Endodermal cell (in vitro differentiated cells): ENCODE results near the gene DNAJC5G. TPM values are rescaled to one million over a fixed set of nuclear protein-coding genes. Genes with fewer than 3 reads are reported as not detected.
A peak's percentile ranks its signal among the peaks of the same experiment; 100 is the strongest.

Experiments
- DNase-seq: peaks from one replicate; pipeline ENCODE4 v3.0.0-alpha.2; 2017
- H3K27ac ChIP-seq: 2 replicates; pipeline ENCODE4 v1.5.1; 2013; ENCODE audit warnings: mild to moderate bottlenecking, low read depth, low read length, moderate library complexity
- H3K27me3 ChIP-seq: 2 replicates; pipeline ENCODE4 v1.6.1; 2013; ENCODE audit warnings: mild to moderate bottlenecking, low read length, moderate library complexity; ENCODE audit not compliant: insufficient read depth, control insufficient read depth, poor library complexity, severe bottlenecking
- H3K36me3 ChIP-seq: 2 replicates; pipeline ENCODE4 v1.7.0; 2013; ENCODE audit warnings: mild to moderate bottlenecking, low read length, moderate library complexity; ENCODE audit not compliant: control insufficient read depth, insufficient read depth
- H3K4me1 ChIP-seq: one replicate; pipeline ENCODE4 v1.7.0; 2013; ENCODE audit warnings: low read length; ENCODE audit not compliant: control insufficient read depth, insufficient read depth
- H3K4me3 ChIP-seq: 2 replicates; pipeline ENCODE4 v1.5.1; 2013; ENCODE audit warnings: mild to moderate bottlenecking, low read length, moderate library complexity
- H3K9ac ChIP-seq: 2 replicates; pipeline ENCODE4 v1.6.1; 2013; ENCODE audit warnings: mild to moderate bottlenecking, low read length, moderate library complexity; ENCODE audit not compliant: poor library complexity, severe bottlenecking; ENCODE audit errors: extremely low read depth
- H3K9me3 ChIP-seq: 2 replicates; pipeline ENCODE4 v1.6.1; 2013; ENCODE audit warnings: mild to moderate bottlenecking, low read length, moderate library complexity; ENCODE audit not compliant: control insufficient read depth
- H3K27ac Mint-ChIP-seq: 2 replicates; pipeline ENCODE4 v1.8.0; 2020; ENCODE audit warnings: mixed read lengths
- H3K27me3 Mint-ChIP-seq: 2 replicates; pipeline ENCODE4 v1.8.0; 2021; ENCODE audit warnings: mild to moderate bottlenecking, mixed read lengths; ENCODE audit not compliant: insufficient read depth
- H3K36me3 Mint-ChIP-seq: 2 replicates; pipeline ENCODE4 v1.8.0; 2020; ENCODE audit warnings: low read depth, mixed read lengths
- H3K4me1 Mint-ChIP-seq: 2 replicates; pipeline ENCODE4 v1.8.0; 2020; ENCODE audit warnings: mixed read lengths
- H3K4me3 Mint-ChIP-seq: 2 replicates; pipeline ENCODE4 v1.8.0; 2020; ENCODE audit warnings: mild to moderate bottlenecking, moderate library complexity, mixed read lengths
- H3K9me3 Mint-ChIP-seq: 2 replicates; pipeline ENCODE4 v1.8.0; 2020; ENCODE audit warnings: mild to moderate bottlenecking, mixed read lengths
- WGBS, 2 experiments: methylation state at CpG; one replicate each; pipeline versions ENCODE4 v1.1.5 to v1.1.7; 2013; ENCODE audit warnings: missing lambda C conversion rate in 2 of 2, mixed read lengths in 1 of 2; ENCODE audit not compliant: insufficient coverage in 1 of 2, insufficient read length in 1 of 2; 5-methylcytosine and 5-hydroxymethylcytosine counted together
- total RNA-seq, 2 donors: library from RNA; stranded (reverse); fragmentation: NEBNext Ultra II Directional in 1 of 2; extraction: Animal tissue kit (Norgen Biotek cat#: 25700) in 1 of 2; gene quantifications; 2 replicates in 1 of 2; 3 replicates in 1 of 2; pipeline ENCODE4 v1.2.1, GENCODE V29; 2021
- TF ChIP-seq, protein P1 (sequence below): fragments of 200-600 bp; sonication (generic); conservative IDR thresholded peaks from 2 replicates; pipeline ENCODE4 v1.5.0; 2021; ENCODE audit warnings: antibody characterized with exemption, mild to moderate bottlenecking

DNAJC5G gene
- total RNA-seq, 2 donors from 2014 or later = 0.49 TPM; not detected in 1

DNA sequence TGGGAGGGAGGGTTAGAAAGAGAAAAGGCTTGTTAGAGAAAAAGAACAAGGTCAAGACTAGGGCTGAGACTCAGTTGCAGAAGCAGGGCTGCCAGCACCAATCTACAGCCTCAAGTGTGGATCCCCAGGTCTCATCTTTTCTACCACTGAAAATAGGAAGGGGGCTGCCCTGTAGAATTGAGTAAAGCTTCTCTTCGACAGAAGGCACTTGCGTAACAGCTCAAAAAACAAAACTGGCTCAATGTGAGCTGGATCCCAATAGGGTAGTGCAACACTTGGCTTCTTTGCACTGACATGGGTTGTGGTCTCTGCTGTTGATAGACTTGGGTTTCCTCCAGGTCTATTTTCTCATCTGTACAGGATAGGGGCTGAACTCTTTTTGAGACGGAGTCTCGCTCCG lies 49.5 kb downstream of the DNAJC5G start:
- no peaks in the 10 kb centered on the region for H3K27me3 ChIP-seq
- H3K9me3 ChIP-seq = no peaks in the 10 kb centered on the region
- no peak overlapping the region for H3K9ac ChIP-seq
- DNase-seq = no peak
- H3K27ac ChIP-seq = no peak overlapping the region
- peaks cover 40% of the 10 kb centered on the region for H3K36me3 ChIP-seq
- TF ChIP-seq, protein P1, sequence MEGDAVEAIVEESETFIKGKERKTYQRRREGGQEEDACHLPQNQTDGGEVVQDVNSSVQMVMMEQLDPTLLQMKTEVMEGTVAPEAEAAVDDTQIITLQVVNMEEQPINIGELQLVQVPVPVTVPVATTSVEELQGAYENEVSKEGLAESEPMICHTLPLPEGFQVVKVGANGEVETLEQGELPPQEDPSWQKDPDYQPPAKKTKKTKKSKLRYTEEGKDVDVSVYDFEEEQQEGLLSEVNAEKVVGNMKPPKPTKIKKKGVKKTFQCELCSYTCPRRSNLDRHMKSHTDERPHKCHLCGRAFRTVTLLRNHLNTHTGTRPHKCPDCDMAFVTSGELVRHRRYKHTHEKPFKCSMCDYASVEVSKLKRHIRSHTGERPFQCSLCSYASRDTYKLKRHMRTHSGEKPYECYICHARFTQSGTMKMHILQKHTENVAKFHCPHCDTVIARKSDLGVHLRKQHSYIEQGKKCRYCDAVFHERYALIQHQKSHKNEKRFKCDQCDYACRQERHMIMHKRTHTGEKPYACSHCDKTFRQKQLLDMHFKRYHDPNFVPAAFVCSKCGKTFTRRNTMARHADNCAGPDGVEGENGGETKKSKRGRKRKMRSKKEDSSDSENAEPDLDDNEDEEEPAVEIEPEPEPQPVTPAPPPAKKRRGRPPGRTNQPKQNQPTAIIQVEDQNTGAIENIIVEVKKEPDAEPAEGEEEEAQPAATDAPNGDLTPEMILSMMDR = no peak
- Mint-ChIP-seq H3K27ac (peak overlapping the region; percentile 75), H3K4me3 (no peak overlapping the region), H3K4me1 (peaks cover 15% of the 10 kb centered on the region), H3K9me3 (no peaks in the 10 kb centered on the region), H3K27me3 (no peaks in the 10 kb centered on the region), H3K36me3 (peaks cover 35% of the 10 kb centered on the region)
- 86 to 100% methylated on average over 1 to 5 of the region's 5 CpGs for WGBS, 2 experiments
- no peaks in the 10 kb centered on the region for H3K4me1 ChIP-seq
- H3K4me3 ChIP-seq = no peak overlapping the region

Other genes with a start within 250 kb of the DNAJC5G start
- gene TMEM214, start 242.5 kb upstream of the DNAJC5G start, total RNA-seq = 10 to 100 TPM; 52.7 to 63.7 TPM
- gene AGBL5, start 223.8 kb upstream of the DNAJC5G start, total RNA-seq = 10 to 100 TPM; 56.9 to 76.1 TPM
- 100 to 1,000 TPM; 290 to 311 TPM for gene OST4, start 203.8 kb upstream of the DNAJC5G start, total RNA-seq
- 1 to 10 TPM; 1.9 to 2.1 TPM for gene EMILIN1, start 196.8 kb upstream of the DNAJC5G start, total RNA-seq
- gene KHK, start 188.7 kb upstream of the DNAJC5G start, total RNA-seq = 1 to 10 TPM; 3.3 to 3.9 TPM
- gene CGREF1, start 156.3 kb upstream of the DNAJC5G start, total RNA-seq = under 1 TPM; 0.20 to 0.33 TPM
- gene ABHD1, start 151.6 kb upstream of the DNAJC5G start, total RNA-seq = 1 to 10 TPM in 1 of 2 donors, under 1 TPM in 1; 0.29 to 1.0 TPM
- 10 to 100 TPM; 50.5 to 53.5 TPM for gene PREB, start 140.8 kb upstream of the DNAJC5G start, total RNA-seq
- gene PRR30, start 136.0 kb upstream of the DNAJC5G start, total RNA-seq = not detected
- gene TCF23, start 126.4 kb upstream of the DNAJC5G start, total RNA-seq = not detected
- 100 to 1,000 TPM; 101 to 140 TPM for gene ATRAID, start 63.4 kb upstream of the DNAJC5G start, total RNA-seq
- 100 to 1,000 TPM; 115 to 125 TPM for gene SLC5A6, start 63.2 kb upstream of the DNAJC5G start, total RNA-seq
- 100 to 1,000 TPM; 120 to 127 TPM for gene CAD, start 58.1 kb upstream of the DNAJC5G start, total RNA-seq
- 1 to 10 TPM; 1.5 to 2.8 TPM for gene SLC30A3, start 12.4 kb upstream of the DNAJC5G start, total RNA-seq
- gene TRIM54, start 7.0 kb downstream of the DNAJC5G start, total RNA-seq = 1 to 10 TPM in 1 of 2 donors, under 1 TPM in 1; 0.86 to 2.2 TPM
- under 1 TPM; 0.59 to 0.75 TPM for gene UCN, start 33.0 kb downstream of the DNAJC5G start, total RNA-seq
- 10 to 100 TPM; 46.6 to 59.6 TPM for gene MPV17, start 47.7 kb downstream of the DNAJC5G start, total RNA-seq
- 100 to 1,000 TPM; 105 to 120 TPM for gene GTF3C2, start 81.3 kb downstream of the DNAJC5G start, total RNA-seq
- gene EIF2B4, start 94.9 kb downstream of the DNAJC5G start, total RNA-seq = 10 to 100 TPM; 56.7 to 58.6 TPM
- gene SNX17, start 95.2 kb downstream of the DNAJC5G start, total RNA-seq = 10 to 100 TPM; 81.2 to 92.6 TPM
- 10 to 100 TPM; 30.7 to 32.5 TPM for gene ZNF513, start 105.3 kb downstream of the DNAJC5G start, total RNA-seq
- gene PPM1G, start 134.2 kb downstream of the DNAJC5G start, total RNA-seq = 100 to 1,000 TPM; 124 to 125 TPM
- gene NRBP1, start 153.2 kb downstream of the DNAJC5G start, total RNA-seq = 100 to 1,000 TPM; 141 to 153 TPM
- gene KRTCAP3, start 166.9 kb downstream of the DNAJC5G start, total RNA-seq = 10 to 100 TPM; 27.0 to 29.7 TPM
- 10 to 100 TPM; 30.1 to 31.3 TPM for gene IFT172, start 214.3 kb downstream of the DNAJC5G start, total RNA-seq
- 10 to 100 TPM; 11.6 to 14.6 TPM for gene FNDC4, start 219.8 kb downstream of the DNAJC5G start, total RNA-seq
- gene GCKR, start 221.4 kb downstream of the DNAJC5G start, total RNA-seq = 1 to 10 TPM; 1.6 to 1.8 TPM